Right ventricle myocardium superior (tissue), 1 donor: ENCODE results near the gene VGF. TPM values are rescaled to one million over a fixed set of nuclear protein-coding genes. Genes with fewer than 3 reads are reported as not detected.
"Not testable (repeated sequence)": the region's sequence is repeated elsewhere in the genome, so short reads cannot be mapped to it uniquely, and the experiment has no call there.

Source experiments
- ATAC-seq: fragments of 200-7000 bp; cut with Tn5 transposase; one replicate; pipeline ENCODE4 v1.9.1; 2020; ENCODE audit warnings: mild to moderate bottlenecking; ENCODE audit not compliant: poor library complexity
- DNase-seq: peaks from one replicate; pipeline ENCODE4 v3.0.0-alpha.2; 2020
- intact Hi-C: fragments of 100-400 bp; cut with DNase I; formaldehyde crosslinking; loops from one replicate; pipeline ENCODE4 v1.11.2; 2022
- long read RNA-seq: library from polyadenylated mRNA; unstranded; transcript quantifications from one replicate; pipeline ENCODE4 v2.0.0, GENCODE V29; 2021
- total RNA-seq: library from RNA; stranded (reverse); fragmentation: NEBNext Ultra II Directional; extraction: Animal tissue kit (Norgen Biotek cat#: 25700); gene quantifications from one replicate; pipeline ENCODE4 v1.2.1, GENCODE V29; 2021
- donor health status: DM: no; HTN: yes; CAD: no; lungs with severe emphysema.

VGF gene
- not detected for total RNA-seq
- long read RNA-seq: 0 reads

GRCh38 chr7:101165075-101165957 is at the start of gene VGF:
VGF (minus strand) TSS chr7:101165569; CDS start chr7:101164843, 726 bp downstream.
- intact Hi-C loops: no loop called here
- ATAC-seq (peak; percentile 96), DNase-seq (peak; percentile 96)

GRCh38 chr7:101212014-101212413 is 46.6 kb upstream of the VGF start:
- DNase-seq: no peak
- no peak for ATAC-seq
- intact Hi-C loops: loop anchor here (10.0 kb wide), 1 partner anchor 73 kb away; no protein-coding TSS in a partner anchor

- intact Hi-C loops: loop anchor here (10.0 kb wide), 1 partner anchor 73 kb away; no protein-coding TSS in a partner anchor
- DNase-seq (no peak), ATAC-seq (no peak)
Observed at GRCh38 chr7:101211501-101211900, 46.1 kb upstream of the VGF start.

- intact Hi-C loops: loop anchor here (10.0 kb wide), 1 partner anchor 75 kb away; no protein-coding TSS in a partner anchor
- no peak for ATAC-seq
Observed at GRCh38 chr7:101210143-101210542, 44.8 kb upstream of the VGF start.

GRCh38 chr7:101208794-101209193 is 43.4 kb upstream of the VGF start:
- no peak for ATAC-seq
- DNase-seq: no peak
- intact Hi-C loops: no loop called here

More at GRCh38 chr7:101210143-101210542, 44.8 kb upstream of the VGF start:
- no peak for DNase-seq

- DNase-seq: no peak
Observed at GRCh38 chr7:101207459-101207858, 42.1 kb upstream of the VGF start.

GRCh38 chr7:101206665-101207042 is 41.3 kb upstream of the VGF start:
- ATAC-seq: no peak
- DNase-seq: no peak
- intact Hi-C loops: no loop called here

More at GRCh38 chr7:101207459-101207858, 42.1 kb upstream of the VGF start:
- intact Hi-C loops: no loop called here
- ATAC-seq: no peak

- no peak for ATAC-seq
- DNase-seq: no peak
- intact Hi-C loops: no loop called here
Observed at GRCh38 chr7:101205901-101206664, 40.7 kb upstream of the VGF start.

- intact Hi-C loops: not testable (repeated sequence)
Observed at GRCh38 chr7:101203740-101204738, 38.7 kb upstream of the VGF start.

GRCh38 chr7:101202603-101202918 is 37.2 kb upstream of the VGF start:
- intact Hi-C loops: no loop called here
- ATAC-seq: no peak
- no peak for DNase-seq

More at GRCh38 chr7:101203740-101204738, 38.7 kb upstream of the VGF start:
- DNase-seq, ATAC-seq: not testable (repeated sequence)

- ATAC-seq: peak; percentile 42
- intact Hi-C loops: no loop called here
- DNase-seq: no peak
Observed at GRCh38 chr7:101201695-101202602, 36.6 kb upstream of the VGF start.

- peak; percentile 47 for ATAC-seq
Observed at GRCh38 chr7:101200862-101201599, 35.7 kb upstream of the VGF start, which contains the start of gene MOGAT3. MOGAT3 (minus strand) TSS chr7:101201036; CDS start chr7:101200854, 182 bp downstream.

GRCh38 chr7:101200504-101200861 is 35.1 kb upstream of the VGF start:
- no peak for DNase-seq
- no peak for ATAC-seq
- intact Hi-C loops: no loop called here

More at GRCh38 chr7:101200862-101201599, 35.7 kb upstream of the VGF start, which contains the start of gene MOGAT3:
- no peak for DNase-seq
- intact Hi-C loops: no loop called here

- intact Hi-C loops, DNase-seq, ATAC-seq: not testable (repeated sequence)
Observed at GRCh38 chr7:101199522-101199921, 34.2 kb upstream of the VGF start.

- intact Hi-C loops: no loop called here
- ATAC-seq (no peak), DNase-seq (no peak)
Observed at GRCh38 chr7:101198476-101198875, 33.1 kb upstream of the VGF start.

GRCh38 chr7:101197991-101198390 is 32.6 kb upstream of the VGF start:
- no peak for DNase-seq
- intact Hi-C loops: no loop called here

GRCh38 chr7:101195884-101196283 is 30.5 kb upstream of the VGF start:
- intact Hi-C loops: no loop called here
- DNase-seq: no peak
- ATAC-seq: no peak

More at GRCh38 chr7:101197991-101198390, 32.6 kb upstream of the VGF start:
- no peak for ATAC-seq
